Neural progenitor cell (in vitro differentiated cells): ENCODE measurements around the gene GNS. TPM values are rescaled to one million over a fixed set of nuclear protein-coding genes. Genes with fewer than 3 reads are reported as not detected.

Experiments
- DNase-seq: peaks from one replicate; pipeline ENCODE4 v3.0.0-alpha.2; 2016; ENCODE audit warnings: low spot score
- H2AFZ ChIP-seq: fragments of 200-600 bp; sonication (generic); replicated peaks from 2 replicates; pipeline ENCODE4 v1.6.1; 2016; ENCODE audit warnings: antibody characterized with exemption
- H3F3A ChIP-seq: fragments of 200-600 bp; sonication (generic); 2 replicates; pipeline ENCODE4 v1.6.1; 2016; ENCODE audit warnings: antibody characterized with exemption, low read depth
- H3K27ac ChIP-seq: fragments of 200-600 bp; sonication (generic); 2 replicates; pipeline ENCODE4 v1.5.1; 2016; ENCODE audit warnings: mild to moderate bottlenecking
- H3K27me3 ChIP-seq: fragments of 200-600 bp; sonication (generic); 2 replicates; pipeline ENCODE4 v1.6.1; 2016; ENCODE audit warnings: mild to moderate bottlenecking, moderate library complexity
- H3K36me3 ChIP-seq: fragments of 200-600 bp; sonication (generic); 2 replicates; pipeline ENCODE4 v1.5.1; 2016
- H3K4me1 ChIP-seq: fragments of 200-600 bp; sonication (generic); 2 replicates; pipeline ENCODE4 v1.6.1; 2016; ENCODE audit warnings: mixed run types
- H3K4me2 ChIP-seq: fragments of 200-600 bp; sonication (generic); 2 replicates; pipeline ENCODE4 v1.6.1; 2016
- H3K4me3 ChIP-seq: fragments of 200-600 bp; sonication (generic); 2 replicates; pipeline ENCODE4 v1.5.1; 2016
- H3K79me2 ChIP-seq: fragments of 200-600 bp; sonication (generic); 2 replicates; pipeline ENCODE4 v1.6.1; 2016; ENCODE audit warnings: low read depth
- H3K9ac ChIP-seq: fragments of 200-600 bp; sonication (generic); 2 replicates; pipeline ENCODE4 v1.6.1; 2016
- H3K9me3 ChIP-seq: fragments of 200-600 bp; sonication (generic); 2 replicates; pipeline ENCODE4 v1.5.1; 2016; ENCODE audit warnings: low read depth
- H4K20me1 ChIP-seq: fragments of 200-600 bp; sonication (generic); 2 replicates; pipeline ENCODE4 v1.6.1; 2016; ENCODE audit warnings: low read depth
- H3K27ac Mint-ChIP-seq: 3 replicates; pipeline ENCODE4 v1.8.0; 2021; ENCODE audit warnings: mixed read lengths
- H3K27me3 Mint-ChIP-seq: 2 replicates; pipeline ENCODE4 v1.8.0; 2022; ENCODE audit warnings: low read depth, mild to moderate bottlenecking, inconsistent platforms, moderate library complexity, mixed read lengths; ENCODE audit not compliant: insufficient read depth
- H3K36me3 Mint-ChIP-seq: 3 replicates; pipeline ENCODE4 v1.8.0; 2021; ENCODE audit warnings: mixed read lengths
- H3K4me1 Mint-ChIP-seq: 3 replicates; pipeline ENCODE4 v1.8.0; 2021; ENCODE audit warnings: mixed read lengths
- H3K4me3 Mint-ChIP-seq: 3 replicates; pipeline ENCODE4 v1.8.0; 2021; ENCODE audit warnings: mild to moderate bottlenecking, moderate library complexity, mixed read lengths
- H3K9me3 Mint-ChIP-seq: 3 replicates; pipeline ENCODE4 v1.8.0; 2020; ENCODE audit warnings: mixed read lengths
- EZH2 ChIP-seq: fragments of 200-600 bp; sonication (generic); IDR thresholded peaks from 2 replicates; pipeline ENCODE4 v1.6.1; 2017; ENCODE audit warnings: antibody characterized with exemption, mild to moderate bottlenecking, moderate library complexity
- EZH2phosphoT487 ChIP-seq: fragments of 200-600 bp; sonication (generic); IDR thresholded peaks from 2 replicates; pipeline ENCODE4 v1.6.1; 2017; ENCODE audit warnings: antibody characterized with exemption
- total RNA-seq: library from RNA; depleted of rRNA; stranded (reverse); fragments of >200 nt; gene quantifications from 2 replicates; pipeline ENCODE4 v1.2.3, GENCODE V29; 2015; ENCODE audit warnings: low replicate concordance
- TF ChIP-seq, protein P1 (sequence below): fragments of 200-600 bp; sonication (generic); IDR thresholded peaks from 2 replicates; pipeline ENCODE4 v1.5.1; 2017; ENCODE audit warnings: antibody characterized with exemption, mild to moderate bottlenecking

Gene GNS
- total RNA-seq, 1 donor from 2014 or later, result 41.2 TPM

DNA sequence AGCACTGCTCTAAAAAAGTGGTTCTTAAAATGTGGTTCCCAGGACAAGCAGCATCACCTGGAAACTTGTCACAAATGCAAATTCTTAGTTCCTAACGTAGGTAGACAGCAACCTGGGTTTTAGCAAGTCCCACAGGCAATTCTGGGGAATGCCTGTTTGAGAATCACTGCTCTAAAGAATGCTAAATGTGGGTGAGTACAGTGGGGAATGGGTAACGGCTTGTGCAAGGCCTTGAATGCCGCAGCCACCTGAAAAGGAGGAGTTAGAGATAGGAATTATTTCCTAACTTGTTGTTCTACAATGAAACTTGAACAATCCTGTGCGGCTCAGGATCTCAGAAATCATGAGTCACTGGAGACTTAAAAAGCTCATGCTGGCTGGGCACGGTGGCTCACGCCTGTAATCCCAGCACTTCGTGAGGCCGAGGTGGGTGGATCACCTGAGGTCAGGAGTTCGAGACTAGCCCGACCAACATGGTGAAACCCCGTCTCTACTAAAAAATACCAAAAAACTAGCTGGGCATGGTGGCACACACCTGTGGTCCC is 34.9 kb downstream of the GNS start:
- Histone ChIP-seq H3K9me3 (no peaks in the 10 kb centered on the region), H2AFZ (no peak overlapping the region), H3K27me3 (no peaks in the 10 kb centered on the region), H3K4me2 (no peak overlapping the region), H3K4me3 (no peak overlapping the region), H3K36me3 (no peaks in the 10 kb centered on the region), H3K9ac (no peak overlapping the region), H3K27ac (no peak overlapping the region), H3F3A (no peaks in the 10 kb centered on the region), H4K20me1 (no peaks in the 10 kb centered on the region), H3K4me1 (no peaks in the 10 kb centered on the region), H3K79me2 (no peaks in the 10 kb centered on the region)
- Mint-ChIP-seq H3K4me1 (no peaks in the 10 kb centered on the region), H3K36me3 (peaks cover 22% of the 10 kb centered on the region), H3K9me3 (no peaks in the 10 kb centered on the region), H3K27ac (no peak overlapping the region), H3K27me3 (no peaks in the 10 kb centered on the region), H3K4me3 (no peak overlapping the region)
- DNase-seq, result no peak
- TF ChIP-seq EZH2phosphoT487, result no peak
- TF ChIP-seq EZH2, result no peak
- TF ChIP-seq, protein P1, sequence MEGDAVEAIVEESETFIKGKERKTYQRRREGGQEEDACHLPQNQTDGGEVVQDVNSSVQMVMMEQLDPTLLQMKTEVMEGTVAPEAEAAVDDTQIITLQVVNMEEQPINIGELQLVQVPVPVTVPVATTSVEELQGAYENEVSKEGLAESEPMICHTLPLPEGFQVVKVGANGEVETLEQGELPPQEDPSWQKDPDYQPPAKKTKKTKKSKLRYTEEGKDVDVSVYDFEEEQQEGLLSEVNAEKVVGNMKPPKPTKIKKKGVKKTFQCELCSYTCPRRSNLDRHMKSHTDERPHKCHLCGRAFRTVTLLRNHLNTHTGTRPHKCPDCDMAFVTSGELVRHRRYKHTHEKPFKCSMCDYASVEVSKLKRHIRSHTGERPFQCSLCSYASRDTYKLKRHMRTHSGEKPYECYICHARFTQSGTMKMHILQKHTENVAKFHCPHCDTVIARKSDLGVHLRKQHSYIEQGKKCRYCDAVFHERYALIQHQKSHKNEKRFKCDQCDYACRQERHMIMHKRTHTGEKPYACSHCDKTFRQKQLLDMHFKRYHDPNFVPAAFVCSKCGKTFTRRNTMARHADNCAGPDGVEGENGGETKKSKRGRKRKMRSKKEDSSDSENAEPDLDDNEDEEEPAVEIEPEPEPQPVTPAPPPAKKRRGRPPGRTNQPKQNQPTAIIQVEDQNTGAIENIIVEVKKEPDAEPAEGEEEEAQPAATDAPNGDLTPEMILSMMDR, result no peak

DNA sequence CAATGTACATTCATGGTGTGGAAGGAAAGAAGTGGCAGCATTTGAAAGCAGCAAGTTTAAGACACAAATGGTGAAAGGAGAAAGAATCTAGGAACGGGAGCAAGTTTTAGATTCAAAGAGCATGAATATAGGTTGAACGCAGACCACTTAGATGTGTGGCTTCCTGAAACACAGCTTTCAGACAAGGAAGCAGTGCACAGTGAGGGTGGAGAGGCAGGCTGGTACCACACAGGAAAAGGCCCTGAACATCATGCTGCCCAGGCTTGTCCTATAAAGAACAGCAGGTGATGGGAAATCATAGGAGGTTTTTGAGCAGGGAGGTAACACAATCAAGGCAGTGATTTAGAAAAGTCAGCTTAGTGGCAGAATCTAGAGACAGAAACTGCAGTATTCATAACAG is 35.6 kb downstream of the GNS start:
- no peaks in the 10 kb centered on the region for H3F3A ChIP-seq
- Mint-ChIP-seq H3K27ac (no peak overlapping the region), H3K36me3 (peaks cover 24% of the 10 kb centered on the region), H3K27me3 (no peaks in the 10 kb centered on the region), H3K4me3 (no peak overlapping the region), H3K9me3 (no peaks in the 10 kb centered on the region), H3K4me1 (no peaks in the 10 kb centered on the region)
- H3K9me3 ChIP-seq, result no peaks in the 10 kb centered on the region
- no peaks in the 10 kb centered on the region for H3K79me2 ChIP-seq
- no peak for DNase-seq
- H3K27ac ChIP-seq, result no peak overlapping the region
- no peak overlapping the region for H2AFZ ChIP-seq
- no peak overlapping the region for H3K4me2 ChIP-seq
- no peaks in the 10 kb centered on the region for H3K4me1 ChIP-seq
- H3K27me3 ChIP-seq, result no peaks in the 10 kb centered on the region
- H3K4me3 ChIP-seq, result no peak overlapping the region
- TF ChIP-seq, protein P1, result no peak
- TF ChIP-seq EZH2phosphoT487, result no peak
- TF ChIP-seq EZH2, result no peak
- H4K20me1 ChIP-seq, result no peaks in the 10 kb centered on the region
- H3K9ac ChIP-seq, result no peak overlapping the region
- no peaks in the 10 kb centered on the region for H3K36me3 ChIP-seq

DNA sequence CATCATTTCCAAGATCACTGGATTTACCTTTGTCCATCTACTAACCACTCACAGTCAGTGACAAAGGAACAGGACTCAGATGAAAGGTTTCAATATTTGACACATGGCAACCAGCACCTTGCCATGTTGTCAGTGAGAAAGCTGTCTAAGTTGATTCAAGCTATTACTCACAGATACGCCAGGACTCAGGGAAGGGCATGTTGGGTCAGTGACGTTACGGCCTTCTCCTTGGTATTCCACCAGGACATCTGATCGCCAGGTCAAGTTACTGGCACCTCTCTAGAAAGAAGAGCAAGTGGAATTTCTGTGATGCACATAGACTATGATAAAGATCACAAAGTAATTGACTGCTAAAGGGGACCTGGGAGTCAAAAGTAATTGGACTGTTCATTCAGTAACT is 36.4 kb downstream of the GNS start:
- no peaks in the 10 kb centered on the region for H3K27me3 ChIP-seq
- no peak overlapping the region for H2AFZ ChIP-seq
- H3K79me2 ChIP-seq, result no peaks in the 10 kb centered on the region
- H3K27ac ChIP-seq, result no peak overlapping the region
- Mint-ChIP-seq H3K36me3 (peaks cover 21% of the 10 kb centered on the region), H3K27ac (no peak overlapping the region), H3K4me3 (no peak overlapping the region), H3K27me3 (no peaks in the 10 kb centered on the region), H3K4me1 (no peaks in the 10 kb centered on the region), H3K9me3 (no peaks in the 10 kb centered on the region)
- H3K36me3 ChIP-seq, result no peaks in the 10 kb centered on the region
- no peak overlapping the region for H3K9ac ChIP-seq
- no peaks in the 10 kb centered on the region for H3K4me1 ChIP-seq
- no peak overlapping the region for H3K4me2 ChIP-seq
- no peaks in the 10 kb centered on the region for H3K9me3 ChIP-seq
- TF ChIP-seq EZH2, result no peak
- TF ChIP-seq EZH2phosphoT487, result no peak
- TF ChIP-seq, protein P1, result no peak
- H4K20me1 ChIP-seq, result no peaks in the 10 kb centered on the region
- no peaks in the 10 kb centered on the region for H3F3A ChIP-seq
- DNase-seq, result no peak
- no peak overlapping the region for H3K4me3 ChIP-seq
